Activated CD4-positive, alpha-beta T cell treated with anti-CD3 and anti-CD28 coated beads, Interleukin-2, amount 10 ng/mL, durations not matched to agents 24 days and 14 days (primary cell): ENCODE results near the gene MAP3K4. TPM values are rescaled to one million over a fixed set of nuclear protein-coding genes. Genes with fewer than 3 reads are reported as not detected.

Source experiments
- DNase-seq: peaks from one replicate; pipeline ENCODE4 v3.0.0; 2022
- H3K27ac Mint-ChIP-seq: one replicate; pipeline ENCODE4 v1.8.0; 2022; ENCODE audit warnings: mild to moderate bottlenecking, mixed read lengths
- H3K27me3 Mint-ChIP-seq: one replicate; pipeline ENCODE4 v1.8.0; 2022; ENCODE audit warnings: mixed read lengths
- H3K36me3 Mint-ChIP-seq: one replicate; pipeline ENCODE4 v1.8.0; 2022; ENCODE audit warnings: low read depth, mild to moderate bottlenecking, mixed read lengths
- H3K4me1 Mint-ChIP-seq: one replicate; pipeline ENCODE4 v1.8.0; 2021; ENCODE audit warnings: mixed read lengths
- H3K4me3 Mint-ChIP-seq: one replicate; pipeline ENCODE4 v1.8.0; 2022; ENCODE audit warnings: mild to moderate bottlenecking, moderate library complexity, mixed read lengths
- H3K9me3 Mint-ChIP-seq: one replicate; pipeline ENCODE4 v1.8.0; 2021; ENCODE audit warnings: mixed read lengths
- intact Hi-C: fragments of 100-400 bp; cut with micrococcal nuclease; formaldehyde crosslinking; loops from one replicate; pipeline ENCODE4 v1.15.1; 2023
- total RNA-seq: library from RNA; stranded (reverse); gene quantifications from 2 replicates; pipeline ENCODE4 v1.2.3, GENCODE V29; 2022

The MAP3K4 gene
- total RNA-seq, 1 donor from 2014 or later, result 50.4 TPM

DNA sequence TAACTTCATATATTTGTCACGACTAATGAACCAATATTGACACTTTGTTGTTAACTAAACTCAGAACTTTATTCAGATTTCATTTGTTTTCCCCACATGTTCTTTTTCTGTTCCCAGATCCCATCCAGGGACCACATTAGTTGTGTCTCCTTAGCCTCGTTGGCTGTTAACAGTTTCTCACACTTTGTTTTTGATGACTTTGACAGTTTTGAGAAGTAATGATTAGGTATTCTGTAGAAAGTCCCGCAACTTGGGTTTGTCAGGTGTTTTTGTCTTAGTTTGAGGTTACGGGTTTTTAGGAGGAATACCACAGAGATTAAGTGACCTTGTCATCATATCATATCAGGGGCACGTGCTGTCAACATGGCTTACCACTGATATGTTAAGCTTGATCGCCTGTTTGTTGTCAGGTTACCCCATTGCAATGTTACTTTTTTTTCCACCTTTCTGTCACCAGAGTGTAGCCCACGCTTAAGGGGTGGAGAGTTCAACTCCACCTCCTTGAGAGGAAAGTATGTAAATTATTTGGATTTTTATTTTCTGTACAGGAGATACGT, 32.9 kb downstream of the MAP3K4 start:
- peaks cover 9% of the 10 kb centered on the region for H3K36me3 Mint-ChIP-seq
- H3K4me1 Mint-ChIP-seq, result peaks cover 7% of the 10 kb centered on the region
- intact Hi-C loops, result no loop called here
- H3K9me3 Mint-ChIP-seq, result no peaks in the 10 kb centered on the region
- H3K27me3 Mint-ChIP-seq, result no peaks in the 10 kb centered on the region
- DNase-seq, result no peak
- no peak overlapping the region for H3K27ac Mint-ChIP-seq
- H3K4me3 Mint-ChIP-seq, result no peak overlapping the region

DNA sequence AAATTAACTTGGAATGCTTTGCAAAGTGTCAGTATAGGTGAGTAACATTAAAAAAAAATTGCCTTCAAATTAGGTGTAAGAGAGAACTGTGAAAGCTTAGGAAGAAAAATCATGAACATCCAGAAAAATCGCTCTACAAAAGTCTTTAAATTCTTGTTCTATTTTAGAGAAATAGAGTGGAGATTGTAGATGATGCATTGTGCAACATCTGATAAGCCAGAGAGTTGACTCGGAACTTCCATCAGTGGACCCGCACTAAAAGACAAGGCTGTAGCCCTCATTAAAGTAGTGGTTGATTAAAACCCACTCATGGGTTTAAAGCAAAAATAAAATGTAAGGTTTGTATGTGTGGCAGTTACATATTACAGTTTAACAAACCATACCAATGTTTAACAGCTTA, 35.8 kb downstream of the MAP3K4 start:
- DNase-seq, result no peak
- H3K27ac Mint-ChIP-seq, result no peak overlapping the region
- peaks cover 4% of the 10 kb centered on the region for H3K36me3 Mint-ChIP-seq
- H3K4me3 Mint-ChIP-seq, result no peak overlapping the region
- peaks cover 12% of the 10 kb centered on the region for H3K4me1 Mint-ChIP-seq
- intact Hi-C loops, result no loop called here
- H3K9me3 Mint-ChIP-seq, result no peaks in the 10 kb centered on the region
- H3K27me3 Mint-ChIP-seq, result no peaks in the 10 kb centered on the region

DNA sequence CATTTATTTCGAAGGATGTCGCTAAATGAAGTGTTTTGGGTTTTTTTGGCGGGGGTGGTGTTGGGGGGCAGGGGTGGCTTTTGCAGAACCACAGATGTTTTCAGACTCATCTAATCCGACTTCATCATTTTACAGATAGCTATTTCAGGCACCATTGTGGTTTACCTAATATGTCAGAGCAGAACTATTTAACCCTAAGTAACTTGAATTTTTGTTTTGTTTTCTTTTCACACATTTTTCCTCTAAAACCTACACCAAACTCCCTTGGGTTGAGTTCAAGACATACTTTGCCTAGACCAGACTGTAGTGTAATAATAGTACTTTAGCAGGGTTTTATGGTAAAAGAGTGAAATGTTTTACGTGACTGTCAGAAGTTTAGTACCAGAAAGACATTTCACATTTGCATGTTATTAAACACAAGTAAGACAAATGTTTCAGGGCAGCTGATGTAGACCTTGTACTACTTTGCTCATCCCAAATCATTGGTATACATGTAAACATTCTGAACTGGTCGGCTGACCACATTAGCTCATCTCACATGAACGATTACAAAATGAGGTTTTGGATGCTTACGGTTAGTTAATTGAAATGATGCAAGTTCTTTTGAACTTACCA, 37.7 kb downstream of the MAP3K4 start:
- DNase-seq, result no peak
- H3K4me1 Mint-ChIP-seq, result peaks cover 12% of the 10 kb centered on the region
- H3K27me3 Mint-ChIP-seq, result no peaks in the 10 kb centered on the region
- H3K9me3 Mint-ChIP-seq, result no peaks in the 10 kb centered on the region
- intact Hi-C loops, result no loop called here
- H3K36me3 Mint-ChIP-seq, result peaks cover 4% of the 10 kb centered on the region
- H3K27ac Mint-ChIP-seq, result no peak overlapping the region
- H3K4me3 Mint-ChIP-seq, result no peak overlapping the region

DNA sequence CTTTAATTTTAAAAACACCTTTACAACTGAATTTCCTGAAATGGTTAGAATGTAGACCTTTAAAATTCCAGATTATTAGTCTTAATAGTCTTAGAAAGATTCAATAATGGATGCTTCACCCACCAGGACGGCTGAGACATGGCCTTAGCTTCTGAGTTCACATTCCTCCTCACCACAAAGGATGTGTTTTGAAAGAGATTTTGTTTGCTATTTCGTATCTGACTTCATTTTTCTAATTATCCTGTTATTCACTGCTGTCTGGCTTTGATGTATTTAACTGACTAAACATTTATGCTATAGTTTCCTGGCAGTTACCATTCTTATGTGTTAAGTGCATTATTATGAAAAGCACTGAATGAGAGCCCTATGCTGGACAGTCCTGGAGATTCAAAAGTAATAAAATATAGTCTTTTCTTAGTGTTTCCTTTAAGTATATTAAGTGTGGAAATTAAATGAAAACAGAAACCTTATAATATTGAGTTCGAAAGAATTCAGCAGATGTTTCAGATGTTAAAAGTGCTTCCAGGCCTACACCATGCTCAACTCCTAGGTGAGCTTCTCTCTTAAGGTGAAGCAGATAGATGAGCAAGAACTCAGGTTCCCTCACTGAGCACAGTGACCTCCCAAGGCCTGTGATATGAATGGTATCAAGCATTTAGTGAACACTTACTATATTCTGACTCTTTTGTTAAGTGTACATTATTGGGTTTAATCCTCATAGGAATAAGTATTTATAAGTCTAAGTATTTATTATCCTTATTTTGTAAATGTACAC, 40.3 kb downstream of the MAP3K4 start:
- H3K9me3 Mint-ChIP-seq, result no peaks in the 10 kb centered on the region
- H3K27ac Mint-ChIP-seq, result no peak overlapping the region
- DNase-seq, result no peak
- peaks cover 15% of the 10 kb centered on the region for H3K4me1 Mint-ChIP-seq
- intact Hi-C loops, result no loop called here
- peaks cover 5% of the 10 kb centered on the region for H3K36me3 Mint-ChIP-seq
- H3K27me3 Mint-ChIP-seq, result no peaks in the 10 kb centered on the region
- H3K4me3 Mint-ChIP-seq, result no peak overlapping the region

DNA sequence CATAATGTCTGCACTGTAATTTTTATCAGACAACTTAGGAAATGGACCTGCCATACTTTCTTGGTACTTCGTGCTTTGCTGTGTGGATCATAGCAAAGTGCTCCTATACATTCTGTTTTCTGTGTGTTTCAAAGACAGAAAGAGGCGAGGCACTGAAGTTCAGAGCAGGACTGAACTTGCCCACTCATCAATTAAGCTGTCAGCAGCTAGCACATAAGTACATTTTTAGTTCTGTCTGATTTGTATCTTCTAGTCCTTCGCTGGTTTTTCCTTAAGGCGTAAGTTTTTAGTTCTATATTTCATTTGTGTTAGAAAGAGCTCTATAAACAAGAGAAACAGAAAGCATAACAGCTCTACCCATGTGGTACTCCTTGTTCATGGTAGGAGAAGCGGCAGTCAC, 42.1 kb downstream of the MAP3K4 start:
- no peak overlapping the region for H3K4me3 Mint-ChIP-seq
- H3K27me3 Mint-ChIP-seq, result no peaks in the 10 kb centered on the region
- peaks cover 18% of the 10 kb centered on the region for H3K4me1 Mint-ChIP-seq
- no peak for DNase-seq
- peaks cover 9% of the 10 kb centered on the region for H3K36me3 Mint-ChIP-seq
- H3K9me3 Mint-ChIP-seq, result no peaks in the 10 kb centered on the region
- H3K27ac Mint-ChIP-seq, result no peak overlapping the region
- intact Hi-C loops, result no loop called here

DNA sequence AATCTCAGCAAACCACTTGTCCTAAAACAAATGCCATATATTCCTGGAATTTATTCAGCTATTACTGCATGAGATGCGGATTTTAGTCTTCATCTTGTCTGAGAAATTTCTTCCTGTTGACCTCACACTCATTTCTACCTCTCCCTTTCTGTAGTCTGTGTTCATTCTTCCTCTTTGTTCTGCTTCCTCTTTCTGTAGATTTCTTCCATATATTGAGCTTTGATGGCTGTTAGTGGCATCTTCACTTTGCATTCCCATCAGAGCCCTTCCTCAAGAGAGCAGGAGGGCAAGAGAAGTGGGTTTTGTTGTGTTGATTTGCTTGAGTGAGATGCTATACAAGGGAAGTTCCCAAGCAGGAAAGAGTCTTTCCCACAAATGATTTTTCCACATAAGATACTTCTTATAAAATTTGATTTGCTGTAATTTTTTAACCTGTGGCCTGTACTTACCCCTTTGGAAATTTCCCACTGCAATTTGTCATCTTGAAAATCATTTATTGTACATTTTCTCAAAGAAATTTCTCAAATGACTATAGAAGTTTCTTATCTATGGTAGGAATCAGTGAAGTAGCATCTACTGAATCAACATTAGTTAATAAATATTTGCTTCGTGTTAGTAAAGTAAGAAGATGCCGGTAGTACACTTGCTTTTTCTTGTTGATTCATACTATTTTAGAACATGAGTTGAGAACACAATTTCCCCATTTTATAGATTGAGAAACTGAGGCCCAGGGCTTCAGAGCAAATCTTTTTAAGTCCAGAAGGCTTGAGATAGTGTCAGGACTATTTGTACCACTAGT, 43.8 kb downstream of the MAP3K4 start:
- intact Hi-C loops, result loop anchor here (5.0 kb wide), 1 partner anchor 43 kb away; the partner anchor contains the start of gene MAP3K4
- Mint-ChIP-seq H3K27ac (peak overlapping the region; percentile 14), H3K4me3 (no peak overlapping the region), H3K36me3 (peaks cover 9% of the 10 kb centered on the region), H3K4me1 (peaks cover 6% of the 10 kb centered on the region), H3K9me3 (no peaks in the 10 kb centered on the region), H3K27me3 (no peaks in the 10 kb centered on the region)
- no peak for DNase-seq

DNA sequence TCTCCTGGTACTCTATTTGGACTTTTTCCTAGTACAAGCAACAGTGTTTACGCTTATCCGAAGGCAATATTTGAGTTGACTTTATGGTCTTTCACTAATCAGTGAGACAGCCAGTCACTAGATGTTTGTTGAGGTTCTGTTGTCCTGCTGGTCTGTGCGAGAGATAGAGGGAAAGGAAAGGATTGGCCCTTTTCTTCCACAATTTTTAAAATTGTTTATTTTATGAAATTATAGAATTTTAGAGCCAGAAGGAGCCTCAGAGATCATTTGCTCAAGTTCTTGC, 44.4 kb downstream of the MAP3K4 start:
- Mint-ChIP-seq H3K4me1 (peaks cover 6% of the 10 kb centered on the region), H3K9me3 (no peaks in the 10 kb centered on the region), H3K27ac (no peak overlapping the region), H3K4me3 (no peak overlapping the region), H3K36me3 (peaks cover 9% of the 10 kb centered on the region), H3K27me3 (no peaks in the 10 kb centered on the region)
- DNase-seq, result no peak
- intact Hi-C loops, result loop anchor here (5.0 kb wide), 1 partner anchor 44 kb away; the partner anchor contains the start of gene MAP3K4

DNA sequence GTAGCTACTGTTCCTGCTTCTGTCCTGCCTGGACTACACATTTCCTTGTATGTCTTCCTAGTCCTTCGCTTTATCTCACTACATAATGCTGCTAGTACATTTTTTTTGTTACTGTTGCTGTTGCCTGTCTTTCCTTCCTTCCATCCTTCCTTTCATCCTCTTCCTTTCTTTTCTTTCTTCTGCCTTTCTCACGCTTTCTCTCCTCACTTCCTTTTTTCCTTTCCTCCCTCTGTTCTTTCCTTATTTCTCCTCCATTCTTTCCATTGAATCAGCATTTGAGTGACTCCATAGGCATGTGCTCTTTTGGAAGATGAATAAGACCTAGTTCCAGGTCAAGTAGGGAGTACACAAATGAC, 46.3 kb downstream of the MAP3K4 start:
- no peak for DNase-seq
- peaks cover 9% of the 10 kb centered on the region for H3K36me3 Mint-ChIP-seq
- no peaks in the 10 kb centered on the region for H3K9me3 Mint-ChIP-seq
- H3K4me1 Mint-ChIP-seq, result peaks cover 6% of the 10 kb centered on the region
- H3K27me3 Mint-ChIP-seq, result no peaks in the 10 kb centered on the region
- intact Hi-C loops, result loop anchor here (5.0 kb wide), 1 partner anchor 46 kb away; the partner anchor contains the start of gene MAP3K4
- no peak overlapping the region for H3K4me3 Mint-ChIP-seq
- H3K27ac Mint-ChIP-seq, result peak overlapping the region; percentile 1

DNA sequence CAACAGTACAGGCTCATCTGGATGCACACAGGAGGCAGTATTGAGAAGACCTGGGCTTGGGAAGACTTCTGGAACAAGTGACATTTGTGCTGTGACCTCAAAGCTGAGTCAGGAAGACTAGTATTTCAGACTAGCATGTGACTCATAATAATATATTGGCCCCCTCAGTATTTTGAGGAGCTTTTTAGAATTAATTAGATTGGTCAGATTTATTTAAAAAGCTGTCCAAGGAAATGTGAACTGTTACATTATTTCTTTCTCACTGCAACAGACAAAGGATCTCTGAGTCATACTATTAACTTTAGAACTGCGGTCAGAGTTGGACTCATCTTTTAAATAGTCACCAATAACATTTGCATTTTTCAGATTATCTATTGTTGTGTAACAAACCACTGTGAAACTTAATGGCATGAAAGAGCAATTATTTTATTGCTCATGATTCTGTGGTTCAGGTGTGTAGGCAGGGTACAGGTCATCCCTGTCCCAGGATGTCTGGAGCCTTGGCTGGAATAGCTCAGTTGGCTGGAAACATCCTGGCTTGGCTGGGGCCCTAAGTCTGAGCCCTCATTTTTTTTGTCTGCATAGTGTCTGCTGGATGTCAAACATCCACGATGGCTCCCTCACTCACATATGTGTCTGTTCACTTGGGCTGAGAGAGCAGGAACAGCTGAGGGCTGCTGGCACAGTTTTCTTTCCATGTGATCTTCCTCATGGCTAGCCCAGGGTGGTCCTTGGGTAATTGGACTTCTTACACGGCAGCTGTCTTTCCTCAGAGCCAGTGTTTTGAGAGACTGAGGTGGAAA, 46.9 kb downstream of the MAP3K4 start:
- Mint-ChIP-seq H3K4me3 (no peak overlapping the region), H3K9me3 (no peaks in the 10 kb centered on the region), H3K36me3 (peaks cover 9% of the 10 kb centered on the region), H3K27me3 (no peaks in the 10 kb centered on the region), H3K27ac (peak overlapping the region; percentile 1), H3K4me1 (peaks cover 6% of the 10 kb centered on the region)
- no peak for DNase-seq
- intact Hi-C loops, result loop anchor here (5.0 kb wide), 1 partner anchor 46 kb away; the partner anchor contains the start of gene MAP3K4

DNA sequence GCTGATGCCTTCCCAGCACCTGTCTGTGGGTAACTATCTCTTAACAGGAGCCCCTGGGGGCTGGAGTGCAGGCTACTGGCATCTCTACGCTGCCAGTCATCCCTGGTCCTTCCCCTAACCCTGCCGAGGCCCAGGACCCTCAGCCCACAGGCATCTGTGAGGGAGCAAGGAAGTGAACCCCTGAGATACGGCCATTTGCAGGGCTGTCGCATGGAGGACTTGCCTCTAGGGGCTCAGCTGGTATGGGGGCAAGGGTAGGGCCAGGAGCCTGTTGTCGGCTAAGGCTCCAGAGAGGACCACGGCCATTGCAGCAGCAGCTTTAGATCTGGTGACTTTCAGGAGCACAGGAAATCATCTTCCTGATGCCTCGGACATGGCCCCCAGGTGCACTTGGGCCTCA, 49.7 kb downstream of the MAP3K4 start:
- Mint-ChIP-seq H3K4me1 (peaks cover 5% of the 10 kb centered on the region), H3K27me3 (no peaks in the 10 kb centered on the region), H3K36me3 (peaks cover 10% of the 10 kb centered on the region), H3K9me3 (no peaks in the 10 kb centered on the region), H3K4me3 (no peak overlapping the region), H3K27ac (no peak overlapping the region)
- intact Hi-C loops, result no loop called here
- no peak for DNase-seq

DNA sequence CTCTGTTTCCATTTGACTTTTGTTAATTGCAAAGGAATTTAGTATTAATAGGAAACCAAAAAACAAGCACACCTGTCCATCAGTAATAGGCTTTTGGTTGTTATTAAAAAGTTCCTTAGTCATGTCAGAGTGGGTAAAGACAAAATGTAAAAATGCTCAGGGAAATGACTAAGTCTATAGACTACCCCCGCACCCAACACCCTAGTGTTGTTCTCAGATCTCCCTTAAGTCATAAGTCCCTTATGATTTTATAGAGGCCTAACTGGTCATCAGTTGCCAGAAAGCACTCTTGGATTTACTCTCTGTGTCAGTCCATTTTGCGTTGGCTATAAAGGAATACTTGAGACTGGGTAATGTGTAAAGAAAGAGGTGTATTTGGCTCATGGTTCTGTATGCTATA, 52.8 kb downstream of the MAP3K4 start:
- Mint-ChIP-seq H3K27me3 (no peaks in the 10 kb centered on the region), H3K27ac (no peak overlapping the region), H3K9me3 (no peaks in the 10 kb centered on the region), H3K4me3 (no peak overlapping the region), H3K4me1 (peaks cover 2% of the 10 kb centered on the region), H3K36me3 (peaks cover 6% of the 10 kb centered on the region)
- intact Hi-C loops, result no loop called here
- DNase-seq, result no peak

DNA sequence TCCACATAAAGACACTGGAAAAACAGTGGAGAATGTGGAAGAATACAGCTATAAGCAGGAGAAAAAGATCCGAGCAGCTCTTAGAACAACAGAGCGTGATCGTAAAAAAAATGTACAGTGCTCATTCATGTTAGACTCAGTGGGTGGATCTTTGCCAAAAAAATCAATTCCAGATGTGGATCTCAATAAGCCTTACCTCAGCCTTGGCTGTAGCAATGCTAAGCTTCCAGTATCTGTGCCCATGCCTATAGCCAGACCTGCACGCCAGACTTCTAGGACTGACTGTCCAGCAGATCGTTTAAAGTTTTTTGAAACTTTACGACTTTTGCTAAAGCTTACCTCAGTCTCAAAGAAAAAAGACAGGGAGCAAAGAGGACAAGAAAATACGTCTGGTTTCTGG, 57.1 kb downstream of the MAP3K4 start:
- H3K4me1 Mint-ChIP-seq, result peaks cover 6% of the 10 kb centered on the region
- peaks cover 12% of the 10 kb centered on the region for H3K36me3 Mint-ChIP-seq
- H3K4me3 Mint-ChIP-seq, result no peak overlapping the region
- H3K27me3 Mint-ChIP-seq, result no peaks in the 10 kb centered on the region
- intact Hi-C loops, result no loop called here
- no peaks in the 10 kb centered on the region for H3K9me3 Mint-ChIP-seq
- no peak for DNase-seq
- no peak overlapping the region for H3K27ac Mint-ChIP-seq

DNA sequence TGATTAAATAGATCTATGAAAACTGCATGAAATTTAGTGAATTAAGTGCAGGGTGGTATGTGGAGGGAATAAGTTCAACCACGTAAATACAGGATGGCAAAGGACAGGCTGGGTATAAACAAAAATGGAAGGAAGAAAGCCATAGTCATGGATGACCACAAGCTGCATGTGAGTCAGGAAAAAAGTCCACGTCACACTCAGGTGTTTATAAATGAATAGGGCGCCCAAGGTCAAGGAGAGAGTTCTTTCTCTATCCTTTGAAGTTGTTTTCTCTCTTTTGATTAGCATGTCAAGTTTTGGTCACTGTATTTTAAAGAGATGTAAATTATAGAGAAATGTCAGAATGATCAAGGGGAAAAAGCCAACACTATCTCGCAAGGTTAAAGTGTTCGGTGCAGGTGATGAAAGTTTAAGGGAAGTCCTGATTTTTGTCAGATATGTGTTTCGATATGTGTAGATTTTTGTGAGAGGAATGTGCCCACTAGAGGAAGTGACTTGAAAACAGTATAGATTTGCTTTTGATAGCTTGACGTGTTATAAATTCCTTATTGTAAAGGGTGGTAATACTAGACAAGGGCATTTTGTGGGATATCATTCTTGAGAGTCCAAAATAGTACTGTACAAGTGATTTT, 58.7 kb downstream of the MAP3K4 start:
- H3K4me3 Mint-ChIP-seq, result no peak overlapping the region
- no peaks in the 10 kb centered on the region for H3K9me3 Mint-ChIP-seq
- no peak overlapping the region for H3K27ac Mint-ChIP-seq
- no peak for DNase-seq
- H3K4me1 Mint-ChIP-seq, result peaks cover 4% of the 10 kb centered on the region
- intact Hi-C loops, result no loop called here
- H3K27me3 Mint-ChIP-seq, result no peaks in the 10 kb centered on the region
- H3K36me3 Mint-ChIP-seq, result peaks cover 7% of the 10 kb centered on the region
